GM21423 (cell line): ENCODE results near the gene UBTD1.
A peak's percentile ranks its signal among the peaks of the same experiment; 100 is the strongest.
"Not testable (repeated sequence)": the region's sequence is repeated elsewhere in the genome, so short reads cannot be mapped to it uniquely, and the experiment has no call there.

Experiments
- ATAC-seq: cut with Tn5 transposase; IDR thresholded peaks from one replicate; pipeline ENCODE4 v1.9.1; 2021; ENCODE audit warnings: mild to moderate bottlenecking, moderate library complexity; ENCODE audit not compliant: unreplicated experiment

Gene UBTD1

DNA sequence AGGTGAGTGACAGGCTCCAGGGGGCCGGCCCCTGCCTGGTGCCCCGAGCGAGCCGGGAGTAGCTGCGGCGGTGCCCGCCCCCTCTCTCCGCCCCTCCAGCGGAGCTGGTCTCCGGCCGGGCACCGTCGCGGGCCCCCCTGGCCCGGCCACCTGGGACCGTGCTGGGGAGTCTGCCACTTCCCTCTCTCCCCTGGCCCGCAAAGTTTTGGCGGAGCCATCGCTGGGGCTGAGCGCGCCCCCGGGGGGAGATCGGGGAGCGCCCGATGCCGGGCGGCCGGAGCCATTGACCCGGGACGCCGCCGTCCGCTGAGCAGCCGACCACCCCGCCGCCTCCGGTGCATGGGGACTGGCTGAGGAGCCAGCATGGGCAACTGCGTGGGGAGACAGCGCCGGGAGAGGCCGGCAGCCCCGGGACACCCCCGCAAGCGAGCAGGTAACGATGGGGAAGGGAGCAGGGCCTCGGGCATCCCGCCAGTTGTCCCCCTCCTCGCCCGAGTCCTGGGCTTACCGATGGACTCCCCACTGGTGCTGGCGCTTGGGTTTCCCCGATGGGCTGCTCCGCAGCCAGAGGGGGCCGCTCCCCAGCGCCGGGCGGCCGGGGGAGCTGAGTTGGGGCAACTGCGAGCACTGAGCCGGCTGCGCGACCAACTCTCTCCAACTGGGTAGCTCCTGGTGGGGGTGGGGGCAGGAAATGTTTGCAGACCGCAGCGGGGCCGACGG is at the start of gene UBTD1:
UBTD1 (plus strand) TSS at position 84 of the 720 bp plus-strand sequence; CDS start at position 364, 280 bp downstream.
- peak; percentile 4 for ATAC-seq

DNA sequence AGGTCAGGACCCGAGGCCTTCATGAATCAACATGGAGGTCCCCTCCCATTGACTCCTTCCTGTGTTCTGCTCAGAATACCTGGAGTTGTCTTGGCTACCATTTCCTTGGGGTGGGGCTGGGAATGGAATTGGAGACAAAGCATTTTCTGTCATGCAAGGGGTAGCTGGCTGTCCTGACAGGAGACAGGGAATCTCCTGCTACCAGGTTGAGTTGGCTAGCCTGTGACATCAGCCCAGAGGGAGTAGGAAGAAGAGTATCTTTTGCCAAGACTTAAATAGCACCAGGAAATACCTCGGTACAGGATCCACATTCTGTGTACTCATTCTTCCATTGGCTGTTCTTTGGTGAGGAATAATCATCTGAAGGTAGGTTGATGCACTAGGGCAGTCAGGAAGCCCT is 47.9 kb upstream of the UBTD1 start:
- ATAC-seq: no peak

- no peak for ATAC-seq
Measured at GRCh38 chr10:97451605-97452004, 47.1 kb upstream of the UBTD1 start.

- ATAC-seq: no peak
Measured at GRCh38 chr10:97452352-97452751, 46.4 kb upstream of the UBTD1 start.

DNA sequence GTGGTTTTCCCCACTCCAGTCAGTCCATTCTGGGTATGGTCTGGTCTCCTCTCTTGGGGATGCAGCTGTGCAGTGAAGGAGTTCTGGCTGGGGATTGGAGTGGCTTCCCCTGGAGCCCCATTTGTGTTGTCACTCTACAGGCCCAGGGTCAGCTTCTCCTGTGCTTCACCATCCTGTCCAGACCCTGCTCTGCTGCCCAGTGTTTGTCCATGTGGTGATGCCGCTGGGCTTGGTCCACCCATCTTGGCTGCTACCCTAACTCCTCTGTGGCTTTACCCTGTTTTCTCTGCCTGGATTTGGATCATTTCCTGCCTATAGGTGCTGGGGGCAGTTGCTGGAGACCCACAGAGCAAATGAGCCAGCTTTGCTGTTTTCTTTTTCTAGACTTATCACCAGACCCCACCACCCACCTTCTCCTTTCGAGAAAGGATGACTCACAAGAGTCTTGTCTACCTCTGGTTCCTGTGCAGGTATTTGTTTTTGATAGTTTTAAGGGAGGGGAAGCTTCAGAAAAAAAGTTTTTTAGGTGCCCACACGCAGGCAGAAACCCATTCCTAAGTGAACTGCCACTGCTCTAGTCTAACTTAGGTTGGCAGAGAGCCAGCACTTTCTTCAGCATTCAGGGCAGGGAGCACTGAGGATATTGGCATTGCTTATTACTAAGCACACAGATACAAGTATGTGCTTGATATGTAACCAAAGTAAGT is 44.2 kb upstream of the UBTD1 start:
- ATAC-seq: no peak

- no peak for ATAC-seq
Measured at GRCh38 chr10:97456034-97456685, 42.6 kb upstream of the UBTD1 start.

- ATAC-seq: no peak
Measured at GRCh38 chr10:97456686-97457065, 42.0 kb upstream of the UBTD1 start.

DNA sequence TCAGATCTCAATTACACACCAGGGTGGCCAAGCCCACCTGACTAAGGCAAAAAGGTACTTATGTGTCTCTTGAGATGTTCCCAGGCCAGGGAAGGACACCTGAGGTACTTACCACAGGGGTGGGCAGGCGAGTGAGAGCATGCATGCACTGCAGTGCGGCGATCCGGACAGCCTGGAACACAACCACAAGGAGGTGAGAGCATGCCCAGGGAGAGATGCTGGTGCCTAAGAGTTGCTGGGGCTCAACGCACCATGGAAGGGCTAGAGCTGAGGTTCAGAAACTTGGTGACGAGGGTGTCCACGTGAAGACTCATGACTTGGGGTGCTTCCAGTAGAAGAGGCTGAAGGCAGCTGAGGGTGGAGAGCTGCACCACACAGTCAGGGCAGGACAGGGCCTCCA is 39.6 kb upstream of the UBTD1 start:
- no peak for ATAC-seq

DNA sequence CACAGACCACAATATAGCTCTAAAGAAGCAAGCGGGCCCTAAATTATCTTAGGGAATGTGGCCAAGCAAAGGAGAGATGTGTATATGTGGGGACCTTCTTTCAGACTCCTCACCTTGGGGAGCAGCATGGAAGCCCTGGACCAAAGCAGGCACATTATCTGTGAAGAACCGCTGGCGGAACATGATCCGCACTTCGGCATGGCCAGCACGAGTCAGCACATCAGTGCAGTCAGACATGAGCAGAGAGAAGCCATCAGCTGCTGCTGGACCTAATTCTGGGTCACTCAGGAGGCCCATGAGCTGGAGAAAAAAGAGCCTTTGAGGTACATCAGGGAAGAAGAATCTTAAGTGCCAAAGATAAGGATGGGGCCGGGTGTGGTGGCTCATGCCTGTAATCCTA is 38.8 kb upstream of the UBTD1 start:
- no peak for ATAC-seq

DNA sequence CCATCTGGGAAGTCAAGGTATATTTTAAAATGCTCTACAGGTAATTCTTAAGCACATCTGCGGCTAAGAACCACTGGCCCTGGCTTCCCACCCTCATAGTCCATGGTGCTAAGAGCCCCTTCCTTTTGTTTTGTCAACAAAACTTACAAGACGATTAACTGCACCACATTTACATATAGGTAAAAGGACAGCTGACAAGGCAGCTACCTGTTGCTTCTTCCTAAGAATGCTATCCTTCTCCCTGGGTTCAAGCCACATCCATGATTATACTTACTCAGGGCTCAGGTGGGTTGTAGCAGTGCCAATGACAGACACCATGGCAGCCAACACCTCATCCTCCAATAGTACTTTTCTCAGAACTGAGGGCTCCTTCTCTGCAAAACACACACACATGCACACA is 36.4 kb upstream of the UBTD1 start:
- no peak for ATAC-seq

DNA sequence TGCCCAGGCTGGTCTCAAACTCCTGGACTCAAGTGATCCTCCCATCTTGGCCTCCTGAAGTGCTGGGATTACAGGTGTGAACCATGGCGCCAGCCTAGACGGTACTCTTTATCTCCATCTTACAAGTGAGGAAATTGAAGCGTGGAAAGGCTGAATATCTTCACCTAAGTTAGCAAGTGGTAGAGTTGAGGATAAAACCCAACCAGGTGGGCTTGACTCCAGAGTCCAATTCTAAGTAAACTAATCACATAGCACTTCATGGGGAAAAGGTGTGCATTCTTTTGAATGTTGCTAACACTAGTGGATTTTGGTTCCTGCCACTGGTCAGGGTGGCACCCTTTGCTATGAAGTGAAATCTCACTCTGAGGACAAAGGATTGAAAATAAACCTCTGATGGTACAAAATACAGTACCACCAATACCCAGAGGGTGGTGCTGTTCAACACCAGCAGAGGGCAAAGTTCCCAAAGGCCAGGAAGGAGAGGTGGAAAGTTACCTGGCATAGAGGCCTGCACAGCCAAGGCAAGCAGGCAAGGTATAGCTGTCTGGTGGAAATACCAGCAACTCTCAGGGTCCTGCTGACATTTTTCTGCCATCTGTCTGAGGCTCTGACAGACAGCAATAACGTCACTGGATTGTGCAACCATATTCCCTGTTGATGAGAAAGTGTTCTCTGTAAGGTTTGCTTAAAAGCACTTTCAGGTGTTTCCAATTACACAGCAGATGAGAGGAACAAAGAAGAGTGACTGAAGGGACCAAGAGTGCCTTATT is 35.2 kb upstream of the UBTD1 start:
- no peak for ATAC-seq

- ATAC-seq: no peak
Measured at GRCh38 chr10:97464226-97464625, 34.5 kb upstream of the UBTD1 start.

GRCh38 chr10:97465982-97466381 is 32.7 kb upstream of the UBTD1 start:
- no peak for ATAC-seq

DNA sequence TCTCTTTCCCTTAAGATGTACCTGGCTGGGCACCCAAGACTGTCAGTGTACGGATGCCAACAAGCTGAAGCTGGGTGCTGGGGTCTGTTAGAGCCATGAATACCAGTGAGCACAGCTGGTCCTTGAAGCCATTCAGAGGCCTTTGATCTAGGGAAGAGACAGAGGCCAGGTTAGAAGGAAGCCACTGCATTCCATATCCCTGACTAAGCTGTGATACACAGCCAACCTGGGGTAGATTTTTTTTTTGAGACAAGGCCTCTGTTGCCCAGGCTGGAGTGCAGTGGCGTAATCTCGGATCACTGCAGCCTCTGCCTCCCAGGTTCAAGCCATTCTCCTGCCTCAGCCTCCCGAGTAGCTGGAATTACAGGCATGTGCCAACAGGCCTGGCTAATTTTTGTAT is 32.0 kb upstream of the UBTD1 start:
- no peak for ATAC-seq

GRCh38 chr10:97468162-97468561 is 30.6 kb upstream of the UBTD1 start:
- ATAC-seq: no peak

DNA sequence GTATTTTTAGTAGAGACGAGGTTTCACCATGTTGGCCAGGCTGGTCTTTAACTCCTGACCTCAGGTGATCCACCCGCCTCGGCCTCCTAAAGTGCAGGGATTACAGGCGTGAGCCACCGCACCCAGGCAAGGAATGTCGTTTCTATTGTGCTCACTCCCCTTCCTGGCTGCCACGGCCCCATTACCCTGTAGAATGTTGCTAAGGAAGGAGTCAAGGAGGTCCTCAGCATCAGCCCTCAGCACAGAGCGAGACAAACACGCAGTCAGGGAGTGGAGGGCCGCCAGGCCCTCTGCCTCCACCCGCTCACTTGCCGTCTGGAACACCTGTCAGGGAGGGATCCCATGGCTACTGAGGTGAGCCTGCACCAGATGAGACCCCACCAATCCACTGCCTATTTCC is 29.9 kb upstream of the UBTD1 start:
- not testable (repeated sequence) for ATAC-seq

- no peak for ATAC-seq
Measured at GRCh38 chr10:97474918-97475317, 23.8 kb upstream of the UBTD1 start.

GRCh38 chr10:97475936-97476594 is 22.7 kb upstream of the UBTD1 start:
- no peak for ATAC-seq

GRCh38 chr10:97479410-97479809 is 19.3 kb upstream of the UBTD1 start:
- ATAC-seq: not testable (repeated sequence)

- no peak for ATAC-seq
Measured at GRCh38 chr10:97479939-97480338, 18.8 kb upstream of the UBTD1 start.

GRCh38 chr10:97481071-97481470 is 17.7 kb upstream of the UBTD1 start:
- ATAC-seq: no peak
